NCI-H524 (cell line): ENCODE measurements around the gene LGALS7.
"Not testable (repeated sequence)": the region's sequence is repeated elsewhere in the genome, so short reads cannot be mapped to it uniquely, and the experiment has no call there.

Source experiments
- DNase-seq, 2 experiments: peaks; one replicate each; lab custom pipeline; 2025; lab: John Stamatoyannopoulos, UW

The LGALS7 gene

GRCh38 chr19:38800577-38801347 is 27.4 kb upstream of the LGALS7 start:
- no peak for DNase-seq

GRCh38 chr19:38799104-38799503 is 25.8 kb upstream of the LGALS7 start:
- DNase-seq, result no peak

GRCh38 chr19:38797781-38798180 is 24.5 kb upstream of the LGALS7 start:
- not testable (repeated sequence) for DNase-seq

GRCh38 chr19:38796154-38796553 is 22.8 kb upstream of the LGALS7 start:
- DNase-seq, result no peak

GRCh38 chr19:38795549-38795948 is 22.2 kb upstream of the LGALS7 start:
- DNase-seq, result no peak

- no peak for DNase-seq
Measured at GRCh38 chr19:38793671-38794070, 20.4 kb upstream of the LGALS7 start.

GRCh38 chr19:38793177-38793576 is 19.9 kb upstream of the LGALS7 start:
- DNase-seq, result no peak

GRCh38 chr19:38792250-38793111 is 19.2 kb upstream of the LGALS7 start:
- DNase-seq, result no peak

- not testable (repeated sequence) for DNase-seq
Measured at GRCh38 chr19:38791451-38792064, 18.2 kb upstream of the LGALS7 start.

GRCh38 chr19:38790507-38791403 is 17.4 kb upstream of the LGALS7 start:
- not testable (repeated sequence) for DNase-seq

GRCh38 chr19:38788478-38789243 is 15.3 kb upstream of the LGALS7 start, which contains the start of gene LGALS7B:
Gene LGALS7B, plus strand, starts transcription at chr19:38789200. Its CDS starts 27 bp downstream, at chr19:38789227.
- DNase-seq, result no peak

GRCh38 chr19:38786572-38787265 is 13.4 kb upstream of the LGALS7 start:
- no peak for DNase-seq

GRCh38 chr19:38786061-38786460 is 12.7 kb upstream of the LGALS7 start:
- DNase-seq, result not testable (repeated sequence)

GRCh38 chr19:38785187-38785699 is 11.9 kb upstream of the LGALS7 start:
- no peak for DNase-seq

- no peak for DNase-seq
Measured at GRCh38 chr19:38784224-38784623, 10.9 kb upstream of the LGALS7 start.

- not testable (repeated sequence) for DNase-seq
Measured at GRCh38 chr19:38782212-38782611, 8.9 kb upstream of the LGALS7 start.

GRCh38 chr19:38781058-38781457 is 7.7 kb upstream of the LGALS7 start:
- DNase-seq, result no peak

GRCh38 chr19:38780443-38780842 is 7.1 kb upstream of the LGALS7 start:
- no peak for DNase-seq

- DNase-seq, result no peak
Measured at GRCh38 chr19:38778733-38779132, 5.4 kb upstream of the LGALS7 start.
